Gastroesophageal sphincter (tissue), 4 donors: ENCODE measurements around the gene FZD1. TPM values are rescaled to one million over a fixed set of nuclear protein-coding genes. Genes with fewer than 3 reads are reported as not detected.

Source experiments
- ATAC-seq: fragments of 150-250 bp; one replicate; pipeline ENCODE4 v1.9.1; 2016; ENCODE audit warnings: mild to moderate bottlenecking, moderate library complexity
- H3K27ac ChIP-seq, 4 donors: fragments of 200-600 bp; sonication (generic) in 3 of 4; 1 replicate in 3 of 4; 2 replicates in 1 of 4; pipeline ENCODE4 v1.5.1; 2016 to 2019
- H3K27me3 ChIP-seq: fragments of 200-600 bp; sonication (generic); one replicate; pipeline ENCODE4 v1.5.1; 2019
- H3K36me3 ChIP-seq, 2 donors: fragments of 200-600 bp; sonication (generic); one replicate each; pipeline ENCODE4 v1.5.1; 2019; ENCODE audit warnings: control low read depth in 1 of 2
- H3K4me1 ChIP-seq, 3 donors: fragments of 200-600 bp; sonication (generic); 1 replicate in 2 of 3; 2 replicates in 1 of 3; pipeline ENCODE4 v1.5.1; 2016 to 2019; ENCODE audit warnings: control low read depth in 2 of 3
- H3K4me3 ChIP-seq, 2 donors: fragments of 200-600 bp; sonication (generic); one replicate each; pipeline ENCODE4 v1.5.1; 2019; ENCODE audit warnings: mild to moderate bottlenecking in 1 of 2, moderate library complexity in 1 of 2
- H3K9me3 ChIP-seq, 3 donors: fragments of 200-600 bp; sonication (generic); one replicate each; pipeline ENCODE4 v1.5.1; 2017 to 2019; ENCODE audit warnings: control low read depth in 2 of 3
- CTCF ChIP-seq, 4 experiments: fragments of 200-600 bp in 2 of 4; fragments of 450-650 bp in 2 of 4; sonication (generic) in 1 of 4; IDR thresholded peaks; one replicate each; pipeline ENCODE4 v1.5.1; 2017 to 2019; ENCODE audit warnings: antibody characterized with exemption in 4 of 4, mild to moderate bottlenecking in 2 of 4, moderate library complexity in 2 of 4
- EP300 ChIP-seq: sonication (generic); formaldehyde crosslinking; IDR thresholded peaks from one replicate; pipeline ENCODE4 v1.6.1; 2017; ENCODE audit warnings: antibody characterized with exemption, mild to moderate bottlenecking
- POLR2A ChIP-seq, 2 donors: fragments of 450-650 bp; IDR thresholded peaks; one replicate each; pipeline ENCODE4 v1.6.1; 2017; ENCODE audit warnings: antibody characterized with exemption in 2 of 2, mild to moderate bottlenecking in 2 of 2, moderate library complexity in 1 of 2
- POLR2AphosphoS5 ChIP-seq: sonication (generic); formaldehyde crosslinking; IDR thresholded peaks from one replicate; pipeline ENCODE4 v1.6.1; 2017; ENCODE audit warnings: antibody characterized with exemption
- WGBS, 2 donors: methylation state at CpG; one replicate each; pipeline ENCODE4 v1.1.5; 2018; ENCODE audit warnings: low coverage in 1 of 2; 5-methylcytosine and 5-hydroxymethylcytosine counted together
- total RNA-seq, 4 donors: library from RNA; depleted of rRNA; stranded (reverse); fragments of >200 nt; gene quantifications; one replicate each; pipeline ENCODE4 v1.1.0, GENCODE V29; 2016

FZD1 gene
- total RNA-seq, 4 donors from 2014 or later = 12.3 to 19.5 (median 17.3) TPM

- ATAC-seq = no peak
- Histone ChIP-seq H3K27me3 (no peaks in the 10 kb centered on the region), H3K4me1 (no peaks in the 10 kb centered on the region), H3K4me3 (no peak overlapping the region), H3K9me3 (no peaks in the 10 kb centered on the region), H3K27ac (no peak overlapping the region), H3K36me3 (no peaks in the 10 kb centered on the region)
- 73 to 87% methylated on average over 2 of the region's 2 CpGs for WGBS, 2 donors
- TF ChIP-seq POLR2A (IDR thresholded peaks at IDR 0.05) = no peak
- no peak for TF ChIP-seq POLR2AphosphoS5
- TF ChIP-seq EP300 = no peak
- no peak for TF ChIP-seq CTCF (IDR thresholded peaks at IDR 0.05)
Measured at GRCh38 chr7:91293136-91293535, 28.9 kb downstream of the FZD1 start.

GRCh38 chr7:91293840-91294239 lies 29.6 kb downstream of the FZD1 start:
- Histone ChIP-seq H3K36me3 (no peaks in the 10 kb centered on the region), H3K9me3 (no peaks in the 10 kb centered on the region), H3K4me3 (no peak overlapping the region), H3K4me1 (no peaks in the 10 kb centered on the region), H3K27me3 (no peaks in the 10 kb centered on the region), H3K27ac (no peak overlapping the region)
- no peak for TF ChIP-seq POLR2A (IDR thresholded peaks at IDR 0.05)
- TF ChIP-seq EP300 = no peak
- no peak for TF ChIP-seq CTCF (IDR thresholded peaks at IDR 0.05)
- TF ChIP-seq POLR2AphosphoS5 = no peak
- WGBS, 2 donors = 83 to 100% methylated on average over 1 of the region's 1 CpG
- no peak for ATAC-seq

GRCh38 chr7:91294639-91295220 lies 30.5 kb downstream of the FZD1 start:
- 48 to 78% methylated on average over 5 of the region's 6 CpGs for WGBS, 2 donors
- no peaks in the 10 kb centered on the region for H3K9me3 ChIP-seq
- H3K4me3 ChIP-seq = no peak overlapping the region
- H3K4me1 ChIP-seq = no peaks in the 10 kb centered on the region
- no peak for TF ChIP-seq EP300
- no peak for TF ChIP-seq CTCF (IDR thresholded peaks at IDR 0.05)
- no peak for TF ChIP-seq POLR2AphosphoS5
- no peak for TF ChIP-seq POLR2A (IDR thresholded peaks at IDR 0.05)
- H3K27me3 ChIP-seq = no peaks in the 10 kb centered on the region
- H3K36me3 ChIP-seq = no peaks in the 10 kb centered on the region
- ATAC-seq = no peak
- no peak overlapping the region for H3K27ac ChIP-seq

- TF ChIP-seq CTCF (IDR thresholded peaks at IDR 0.05) (no peak), POLR2AphosphoS5 (no peak), EP300 (no peak), POLR2A (IDR thresholded peaks at IDR 0.05) (no peak)
- Histone ChIP-seq H3K4me1 (no peaks in the 10 kb centered on the region), H3K36me3 (no peaks in the 10 kb centered on the region), H3K4me3 (no peak overlapping the region), H3K27me3 (no peaks in the 10 kb centered on the region), H3K27ac (no peak overlapping the region), H3K9me3 (no peaks in the 10 kb centered on the region)
- WGBS, 2 donors = 93 to 95% methylated on average over 3 of the region's 3 CpGs
- no peak for ATAC-seq
Measured at GRCh38 chr7:91295576-91295975, 31.3 kb downstream of the FZD1 start.

GRCh38 chr7:91297939-91298338 lies 33.7 kb downstream of the FZD1 start:
- TF ChIP-seq CTCF (IDR thresholded peaks at IDR 0.05) (no peak), POLR2AphosphoS5 (no peak), EP300 (no peak), POLR2A (IDR thresholded peaks at IDR 0.05) (no peak)
- 72 to 88% methylated on average over 1 of the region's 1 CpG for WGBS, 2 donors
- Histone ChIP-seq H3K9me3 (no peaks in the 10 kb centered on the region), H3K4me1 (no peaks in the 10 kb centered on the region), H3K4me3 (no peak overlapping the region), H3K27ac (no peak overlapping the region), H3K36me3 (no peaks in the 10 kb centered on the region), H3K27me3 (no peaks in the 10 kb centered on the region)
- no peak for ATAC-seq
